Left colon (tissue), 2 donors: ENCODE data around the gene PLET1. TPM values are rescaled to one million over a fixed set of nuclear protein-coding genes. Genes with fewer than 3 reads are reported as not detected.
"Not testable (repeated sequence)": the region's sequence is repeated elsewhere in the genome, so short reads cannot be mapped to it uniquely, and the experiment has no call there.

Experiments
- ATAC-seq: fragments of 200-7000 bp; cut with Tn5 transposase; one replicate; pipeline ENCODE4 v1.9.1; 2020; ENCODE audit warnings: mild to moderate bottlenecking, moderate library complexity
- DNase-seq, 2 donors: peaks; one replicate each; pipeline ENCODE4 v3.0.0-alpha.2; 2020
- intact Hi-C, 2 donors: fragments of 100-400 bp; cut with DNase I in 1 of 2; cut with micrococcal nuclease in 1 of 2; formaldehyde crosslinking; loops; one replicate each; pipeline versions ENCODE4 v1.11.2 to v1.14.0; 2022; cut with DNase I, micrococcal nuclease
- total RNA-seq, 2 donors: library from RNA; stranded (reverse); fragmentation: NEBNext Ultra II Directional; extraction: Animal tissue kit (Norgen Biotek cat#: 25700); gene quantifications; one replicate each; pipeline ENCODE4 v1.2.1, GENCODE V29; 2021
- donor health status: DM: no; HTN: no; CAD: no.
- donor health status: DM: yes; HTN: yes; CAD: no.

PLET1 gene
- total RNA-seq, 2 donors from 2014 or later, result not detected

GRCh38 chr11:112223754-112224532 is 36.7 kb downstream of the PLET1 start:
- ATAC-seq, result no peak

GRCh38 chr11:112223121-112223520 is 37.5 kb downstream of the PLET1 start:
- intact Hi-C loops, result loop anchor here in 1 of 2 donors (5.0 kb wide), 1 partner anchor 59 kb away; no protein-coding TSS in a partner anchor
- DNase-seq (no peak), ATAC-seq (no peak)

More at GRCh38 chr11:112223754-112224532, 36.7 kb downstream of the PLET1 start:
- no peak for DNase-seq
- intact Hi-C loops, result loop anchor here in 1 of 2 donors (5.0 kb wide), 1 partner anchor 58 kb away; no protein-coding TSS in a partner anchor

GRCh38 chr11:112222303-112222702 is 38.4 kb downstream of the PLET1 start:
- ATAC-seq, result no peak
- intact Hi-C loops, result loop anchor here in 1 of 2 donors (5.0 kb wide), 1 partner anchor 60 kb away; no protein-coding TSS in a partner anchor
- no peak for DNase-seq

GRCh38 chr11:112221274-112221835 is 39.3 kb downstream of the PLET1 start:
- DNase-seq (no peak), ATAC-seq (no peak)
- intact Hi-C loops, result loop anchor here in 1 of 2 donors (5.0 kb wide), 1 partner anchor 61 kb away; no protein-coding TSS in a partner anchor

- peak; percentile 98 for ATAC-seq
- intact Hi-C loops, result loop anchor here (2.0 to 5.0 kb wide), 2 partner anchors 61 to 63 kb away; no protein-coding TSS in a partner anchor
- DNase-seq, result peak in 1 of 2 donors; percentile 21
Measured at GRCh38 chr11:112219476-112220232, 41.0 kb downstream of the PLET1 start.

- intact Hi-C loops, result no loop called here
- ATAC-seq, result no peak
- DNase-seq, result no peak
Measured at GRCh38 chr11:112216561-112217105, 44.0 kb downstream of the PLET1 start.

- no peak for ATAC-seq
- no peak for DNase-seq
- intact Hi-C loops, result no loop called here
Measured at GRCh38 chr11:112215621-112216020, 45.0 kb downstream of the PLET1 start.

GRCh38 chr11:112213753-112214152 is 46.9 kb downstream of the PLET1 start:
- DNase-seq (no peak), ATAC-seq (no peak)
- intact Hi-C loops, result no loop called here

- no peak for DNase-seq
- intact Hi-C loops, result no loop called here
- no peak for ATAC-seq
Measured at GRCh38 chr11:112212710-112213109, 48.0 kb downstream of the PLET1 start.

- ATAC-seq (no peak), DNase-seq (no peak)
- intact Hi-C loops, result no loop called here
Measured at GRCh38 chr11:112212290-112212689, 48.4 kb downstream of the PLET1 start.

- DNase-seq (no peak), ATAC-seq (no peak)
- intact Hi-C loops, result no loop called here
Measured at GRCh38 chr11:112211536-112211935, 49.1 kb downstream of the PLET1 start.

GRCh38 chr11:112210890-112211289 is 49.8 kb downstream of the PLET1 start:
- ATAC-seq, result no peak
- no peak for DNase-seq
- intact Hi-C loops, result no loop called here

GRCh38 chr11:112206071-112206470 is 54.6 kb downstream of the PLET1 start:
- ATAC-seq (no peak), DNase-seq (no peak)
- intact Hi-C loops, result no loop called here

- intact Hi-C loops, result no loop called here
- DNase-seq (no peak), ATAC-seq (no peak)
Measured at GRCh38 chr11:112200252-112200651, 60.4 kb downstream of the PLET1 start.

GRCh38 chr11:112199101-112199500 is 61.6 kb downstream of the PLET1 start:
- intact Hi-C loops, DNase-seq, ATAC-seq: not testable (repeated sequence)
